Body of pancreas (tissue), 4 donors: ENCODE data around the gene ATP5MK.

Source experiments
- POLR2A ChIP-seq, 3 donors: fragments of 450-650 bp; IDR thresholded peaks; one replicate each; pipeline ENCODE4 v1.6.1; 2016; ENCODE audit warnings: antibody characterized with exemption in 3 of 3, mild to moderate bottlenecking in 2 of 3
- TF ChIP-seq, protein P1 (sequence below), 7 experiments: fragments of 450-650 bp in 4 of 7; fragments of 200-600 bp in 3 of 7; sonication (generic) in 3 of 7; IDR thresholded peaks; one replicate each; pipeline ENCODE4 v1.5.1; 2016 to 2019; ENCODE audit warnings: antibody characterized with exemption in 7 of 7

DNA sequence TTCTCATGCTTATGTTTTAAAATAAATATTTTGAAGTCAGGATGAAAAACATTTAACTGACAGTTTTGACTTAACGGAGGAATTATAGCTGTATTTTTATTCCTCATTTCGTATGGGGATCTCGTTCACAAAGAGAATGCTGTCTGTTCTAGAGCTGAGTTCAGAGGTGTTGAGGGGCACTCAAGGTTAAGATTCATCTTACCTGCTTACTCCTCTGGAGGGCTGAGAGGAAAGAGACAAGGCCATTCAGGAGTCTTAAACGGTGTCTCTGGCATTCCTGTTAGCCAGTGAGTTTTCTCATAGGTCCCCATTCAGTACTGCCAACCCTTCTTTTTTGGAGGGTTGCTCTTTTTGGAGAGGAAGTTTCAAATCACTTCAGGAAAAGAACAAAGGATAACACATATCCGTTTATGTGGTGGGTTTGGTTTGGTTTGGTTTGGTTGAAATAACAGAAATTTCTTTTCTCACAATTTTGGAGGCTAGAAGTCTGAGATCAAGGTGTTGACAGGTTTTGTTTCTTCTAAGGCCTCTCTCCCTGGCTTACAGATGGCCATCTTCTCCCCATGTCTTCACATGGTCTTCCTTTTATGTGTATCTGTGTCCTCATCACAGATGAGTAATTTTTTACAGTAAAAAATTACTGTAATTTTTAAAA lies 32.8 kb upstream of the ATP5MK start:
- TF ChIP-seq, protein P1, sequence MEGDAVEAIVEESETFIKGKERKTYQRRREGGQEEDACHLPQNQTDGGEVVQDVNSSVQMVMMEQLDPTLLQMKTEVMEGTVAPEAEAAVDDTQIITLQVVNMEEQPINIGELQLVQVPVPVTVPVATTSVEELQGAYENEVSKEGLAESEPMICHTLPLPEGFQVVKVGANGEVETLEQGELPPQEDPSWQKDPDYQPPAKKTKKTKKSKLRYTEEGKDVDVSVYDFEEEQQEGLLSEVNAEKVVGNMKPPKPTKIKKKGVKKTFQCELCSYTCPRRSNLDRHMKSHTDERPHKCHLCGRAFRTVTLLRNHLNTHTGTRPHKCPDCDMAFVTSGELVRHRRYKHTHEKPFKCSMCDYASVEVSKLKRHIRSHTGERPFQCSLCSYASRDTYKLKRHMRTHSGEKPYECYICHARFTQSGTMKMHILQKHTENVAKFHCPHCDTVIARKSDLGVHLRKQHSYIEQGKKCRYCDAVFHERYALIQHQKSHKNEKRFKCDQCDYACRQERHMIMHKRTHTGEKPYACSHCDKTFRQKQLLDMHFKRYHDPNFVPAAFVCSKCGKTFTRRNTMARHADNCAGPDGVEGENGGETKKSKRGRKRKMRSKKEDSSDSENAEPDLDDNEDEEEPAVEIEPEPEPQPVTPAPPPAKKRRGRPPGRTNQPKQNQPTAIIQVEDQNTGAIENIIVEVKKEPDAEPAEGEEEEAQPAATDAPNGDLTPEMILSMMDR (IDR thresholded peaks at IDR 0.05), result no peak
- no peak for TF ChIP-seq POLR2A (IDR thresholded peaks at IDR 0.05)
